ENCODE measurements around the gene ENPP1. TPM values are rescaled to one million over a fixed set of nuclear protein-coding genes. Genes with fewer than 3 reads are reported as not detected.

Gene ENPP1
- total RNA-seq, 1 experiment from 2014 or later = 6.5 TPM

DNA sequence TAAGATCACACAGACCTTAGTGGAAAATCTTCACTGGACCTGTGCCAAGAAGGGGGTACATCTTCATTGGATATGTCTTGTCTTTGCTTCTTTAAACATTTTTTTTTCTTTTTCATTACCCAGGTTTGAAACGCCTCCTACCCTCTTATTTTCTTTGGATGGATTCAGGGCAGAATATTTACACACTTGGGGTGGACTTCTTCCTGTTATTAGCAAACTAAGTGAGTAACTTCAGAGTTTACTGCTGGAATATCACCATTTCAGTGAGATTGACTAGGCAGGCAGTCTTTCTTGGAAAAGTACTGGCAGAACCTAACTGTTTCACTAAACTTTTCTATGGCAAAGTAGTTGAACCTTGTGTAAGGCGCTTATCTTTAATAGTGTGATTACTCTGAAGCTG lies 47.0 kb downstream of the ENPP1 start:
- Histone ChIP-seq H2AFZ (ENCODE audit: low read depth, low read length, poor library complexity, severe bottlenecking) (no peak overlapping the region), H3K9me2 (ENCODE audit: insufficient read depth) (no peaks in the 10 kb centered on the region), H3K79me2 (ENCODE audit: insufficient read depth, low read length) (no peaks in the 10 kb centered on the region), H3K27me3 (ENCODE audit: insufficient read depth, low read length) (no peaks in the 10 kb centered on the region), H3K4me2 (ENCODE audit: low read length) (no peak overlapping the region), H3K4me1 (ENCODE audit: control insufficient read depth in 1 of 2, insufficient read depth in 2 of 2, low read length in 2 of 2) (peaks cover 0 to 7% of the 10 kb centered on the region in 2 experiments; a peak in 2 of 4 replicates), H4K20me1 (ENCODE audit: insufficient read depth) (no peaks in the 10 kb centered on the region), H3K36me3 (ENCODE audit: control insufficient read depth in 1 of 2, insufficient read depth in 2 of 2, low read length in 2 of 2) (no peaks in the 10 kb centered on the region), H3K9me3 (ENCODE audit: control insufficient read depth in 1 of 2, insufficient read depth in 1 of 2, low read depth in 1 of 2, low read length in 2 of 2) (no peaks in the 10 kb centered on the region), H3K4me3 (replicated peaks in 1 of 2; ENCODE audit: low read depth in 1 of 2, low read length in 2 of 2) (no peak overlapping the region), H3K27ac (ENCODE audit: low read depth, low read length) (no peak overlapping the region), H3K9ac (ENCODE audit: low read length) (no peak overlapping the region)
- intact Hi-C loops (cut with micrococcal nuclease) = no loop called here
- no peak for DNase-seq (ENCODE audit: low read depth, low spot score)
- no TSS peak for BruUV-seq (replicated peaks)
- ChIA-PET CTCF (no interaction called here), RAD21 (ENCODE audit: low non-redundant PET in 1 of 2, low total read pairs in 2 of 2, uncharacterized antibody in 2 of 2, unreplicated experiment in 2 of 2) (no interaction called here), POLR2A (no interaction called here)
- TF ChIP-seq RAD21 (IDR thresholded peaks at IDR 0.05; ENCODE audit: low read depth) (no peak), JUND (IDR thresholded peaks at IDR 0.05) (no peak)
- no peak for ATAC-seq

DNA sequence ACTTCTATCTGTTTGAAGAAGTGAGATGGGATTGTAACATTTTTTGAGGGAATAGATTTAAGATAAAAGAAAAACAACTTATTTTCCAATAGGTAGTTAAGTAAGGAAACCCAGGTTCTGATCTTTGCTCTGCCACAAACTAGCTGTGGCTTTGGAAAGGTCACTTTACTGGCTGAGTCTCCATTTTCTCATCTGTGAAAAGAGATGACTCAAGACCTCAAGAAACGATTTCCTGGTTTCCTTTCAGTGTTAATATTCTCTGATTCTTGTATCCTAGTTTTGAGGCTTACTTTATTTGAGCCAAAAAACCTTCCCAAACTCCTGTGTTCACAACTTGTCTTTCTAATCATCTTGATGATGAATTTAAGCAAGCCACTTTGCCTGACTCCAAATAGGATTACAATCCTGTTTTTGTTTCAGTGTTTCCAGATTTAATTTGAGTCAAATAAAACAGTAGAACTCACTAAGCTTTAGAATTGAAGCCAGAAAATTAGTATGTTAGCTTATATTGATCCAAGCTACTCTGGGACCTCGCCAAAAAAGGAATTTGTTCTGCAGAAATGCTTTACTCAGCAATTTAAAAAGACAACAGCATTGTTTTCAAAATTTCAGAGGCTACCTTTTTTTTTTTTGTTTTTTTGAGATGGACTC lies 51.1 kb downstream of the ENPP1 start:
- Histone ChIP-seq H3K36me3 (ENCODE audit: control insufficient read depth in 1 of 2, insufficient read depth in 2 of 2, low read length in 2 of 2) (no peaks in the 10 kb centered on the region), H3K27ac (ENCODE audit: low read depth, low read length) (no peak overlapping the region), H3K27me3 (ENCODE audit: insufficient read depth, low read length) (no peaks in the 10 kb centered on the region), H3K4me2 (ENCODE audit: low read length) (peak overlapping the region; percentile 8; the same call in 1 of the 2 replicates), H3K4me1 (ENCODE audit: control insufficient read depth in 1 of 2, insufficient read depth in 2 of 2, low read length in 2 of 2) (peaks cover 13 to 23% of the 10 kb centered on the region in 2 experiments), H4K20me1 (ENCODE audit: insufficient read depth) (no peaks in the 10 kb centered on the region), H3K9me2 (ENCODE audit: insufficient read depth) (no peaks in the 10 kb centered on the region), H3K9me3 (ENCODE audit: control insufficient read depth in 1 of 2, insufficient read depth in 1 of 2, low read depth in 1 of 2, low read length in 2 of 2) (no peaks in the 10 kb centered on the region), H3K9ac (ENCODE audit: low read length) (no peak overlapping the region), H3K4me3 (replicated peaks in 1 of 2; ENCODE audit: low read depth in 1 of 2, low read length in 2 of 2) (no peak overlapping the region), H3K79me2 (ENCODE audit: insufficient read depth, low read length) (no peaks in the 10 kb centered on the region), H2AFZ (ENCODE audit: low read depth, low read length, poor library complexity, severe bottlenecking) (no peak overlapping the region)
- ChIA-PET RAD21 (ENCODE audit: low non-redundant PET in 1 of 2, low total read pairs in 2 of 2, uncharacterized antibody in 2 of 2, unreplicated experiment in 2 of 2) (no interaction called here), POLR2A (no interaction called here), CTCF (no interaction called here)
- intact Hi-C loops (cut with micrococcal nuclease) = no loop called here
- ATAC-seq (no peak), DNase-seq (ENCODE audit: low read depth, low spot score) (no peak)
- no TSS peak for BruUV-seq (replicated peaks)
- TF ChIP-seq POLR2AphosphoS5 (IDR thresholded peaks at IDR 0.05; ENCODE audit: low read depth, low read length) (no peak), ZFX (IDR thresholded peaks at IDR 0.05) (no peak), YY1 (IDR thresholded peaks at IDR 0.05; ENCODE audit: extremely low read depth, insufficient replicate concordance, low read depth, low read length) (no peak), EZH2 (IDR thresholded peaks at IDR 0.05) (no peak), POLR2A (IDR thresholded peaks at IDR 0.05; ENCODE audit: borderline replicate concordance, extremely low read depth, insufficient read depth, insufficient read length) (no peak), SRF (IDR thresholded peaks at IDR 0.05; ENCODE audit: low read depth) (no peak), CBX3 (IDR thresholded peaks at IDR 0.05; ENCODE audit: low read depth) (no peak), RAD21 (IDR thresholded peaks at IDR 0.05; ENCODE audit: low read depth) (no peak), SIN3A (IDR thresholded peaks at IDR 0.05; ENCODE audit: low read depth) (no peak), CEBPB (IDR thresholded peaks at IDR 0.05; ENCODE audit: low read depth) (no peak), FOSL1 (IDR thresholded peaks at IDR 0.05; ENCODE audit: low read depth) (no peak), EGR1 (IDR thresholded peaks at IDR 0.05; ENCODE audit: low read depth) (no peak), EZH2phosphoT487 (IDR thresholded peaks at IDR 0.05; ENCODE audit: borderline replicate concordance) (no peak), ZNF274 (IDR thresholded peaks at IDR 0.05; ENCODE audit: low read depth, low read length) (no peak)
- TF ChIP-seq, protein P1, sequence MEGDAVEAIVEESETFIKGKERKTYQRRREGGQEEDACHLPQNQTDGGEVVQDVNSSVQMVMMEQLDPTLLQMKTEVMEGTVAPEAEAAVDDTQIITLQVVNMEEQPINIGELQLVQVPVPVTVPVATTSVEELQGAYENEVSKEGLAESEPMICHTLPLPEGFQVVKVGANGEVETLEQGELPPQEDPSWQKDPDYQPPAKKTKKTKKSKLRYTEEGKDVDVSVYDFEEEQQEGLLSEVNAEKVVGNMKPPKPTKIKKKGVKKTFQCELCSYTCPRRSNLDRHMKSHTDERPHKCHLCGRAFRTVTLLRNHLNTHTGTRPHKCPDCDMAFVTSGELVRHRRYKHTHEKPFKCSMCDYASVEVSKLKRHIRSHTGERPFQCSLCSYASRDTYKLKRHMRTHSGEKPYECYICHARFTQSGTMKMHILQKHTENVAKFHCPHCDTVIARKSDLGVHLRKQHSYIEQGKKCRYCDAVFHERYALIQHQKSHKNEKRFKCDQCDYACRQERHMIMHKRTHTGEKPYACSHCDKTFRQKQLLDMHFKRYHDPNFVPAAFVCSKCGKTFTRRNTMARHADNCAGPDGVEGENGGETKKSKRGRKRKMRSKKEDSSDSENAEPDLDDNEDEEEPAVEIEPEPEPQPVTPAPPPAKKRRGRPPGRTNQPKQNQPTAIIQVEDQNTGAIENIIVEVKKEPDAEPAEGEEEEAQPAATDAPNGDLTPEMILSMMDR (IDR thresholded peaks at IDR 0.05 in 2 of 3, conservative IDR thresholded peaks at IDR 0.05 in 1 of 3; ENCODE audit: borderline replicate concordance in 1 of 3, insufficient read depth in 1 of 3, low read depth in 2 of 3, low read length in 2 of 3) = no peak
- TF ChIP-seq, protein P2, sequence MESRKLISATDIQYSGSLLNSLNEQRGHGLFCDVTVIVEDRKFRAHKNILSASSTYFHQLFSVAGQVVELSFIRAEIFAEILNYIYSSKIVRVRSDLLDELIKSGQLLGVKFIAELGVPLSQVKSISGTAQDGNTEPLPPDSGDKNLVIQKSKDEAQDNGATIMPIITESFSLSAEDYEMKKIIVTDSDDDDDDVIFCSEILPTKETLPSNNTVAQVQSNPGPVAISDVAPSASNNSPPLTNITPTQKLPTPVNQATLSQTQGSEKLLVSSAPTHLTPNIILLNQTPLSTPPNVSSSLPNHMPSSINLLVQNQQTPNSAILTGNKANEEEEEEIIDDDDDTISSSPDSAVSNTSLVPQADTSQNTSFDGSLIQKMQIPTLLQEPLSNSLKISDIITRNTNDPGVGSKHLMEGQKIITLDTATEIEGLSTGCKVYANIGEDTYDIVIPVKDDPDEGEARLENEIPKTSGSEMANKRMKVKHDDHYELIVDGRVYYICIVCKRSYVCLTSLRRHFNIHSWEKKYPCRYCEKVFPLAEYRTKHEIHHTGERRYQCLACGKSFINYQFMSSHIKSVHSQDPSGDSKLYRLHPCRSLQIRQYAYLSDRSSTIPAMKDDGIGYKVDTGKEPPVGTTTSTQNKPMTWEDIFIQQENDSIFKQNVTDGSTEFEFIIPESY (IDR thresholded peaks at IDR 0.05; ENCODE audit: extremely low read depth, insufficient replicate concordance, low read length) = no peak
- TF ChIP-seq, protein P3, sequence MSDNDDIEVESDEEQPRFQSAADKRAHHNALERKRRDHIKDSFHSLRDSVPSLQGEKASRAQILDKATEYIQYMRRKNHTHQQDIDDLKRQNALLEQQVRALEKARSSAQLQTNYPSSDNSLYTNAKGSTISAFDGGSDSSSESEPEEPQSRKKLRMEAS (IDR thresholded peaks at IDR 0.05) = no peak
- TF ChIP-seq, protein P4, sequence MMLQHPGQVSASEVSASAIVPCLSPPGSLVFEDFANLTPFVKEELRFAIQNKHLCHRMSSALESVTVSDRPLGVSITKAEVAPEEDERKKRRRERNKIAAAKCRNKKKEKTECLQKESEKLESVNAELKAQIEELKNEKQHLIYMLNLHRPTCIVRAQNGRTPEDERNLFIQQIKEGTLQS (IDR thresholded peaks at IDR 0.05) = no peak

All from HCT116 (cell line).